HL-60 (cell line): ENCODE measurements around the gene OGG1.
A peak's percentile ranks its signal among the peaks of the same experiment; 100 is the strongest.

Experiments
- DNase-seq, 2 experiments: peaks; one replicate each; pipeline ENCODE4 v3.0.0-alpha.2; 2010 to 2020; ENCODE audit warnings: low read depth in 1 of 2, low spot score in 1 of 2
- H3K27ac ChIP-seq: fragments of 250-450 bp; sonication (Bioruptor Pico); replicated peaks from 2 replicates; pipeline ENCODE4 v1.5.1; 2020; ENCODE audit warnings: mild to moderate bottlenecking, moderate library complexity
- H3K27me3 ChIP-seq: fragments of 250-450 bp; sonication (Bioruptor Pico); 2 replicates; pipeline ENCODE4 v1.5.1; 2021; ENCODE audit warnings: mild to moderate bottlenecking, moderate library complexity; ENCODE audit not compliant: insufficient read depth, poor library complexity, severe bottlenecking
- H3K4me3 ChIP-seq: replicated peaks from 2 replicates; pipeline ENCODE4 v1.5.1; 2011; ENCODE audit warnings: mild to moderate bottlenecking, control low read depth, low read length; ENCODE audit not compliant: insufficient read depth
- CTCF ChIP-seq: IDR thresholded peaks from one replicate; pipeline ENCODE4 v1.5.1; 2011; ENCODE audit warnings: low read length, control low read depth, inconsistent platforms; ENCODE audit not compliant: insufficient read depth
- GABPA ChIP-seq: IDR thresholded peaks from 2 replicates; pipeline ENCODE4 v1.6.1; 2012; ENCODE audit warnings: low read depth
- POLR2AphosphoS5 ChIP-seq: IDR thresholded peaks from 2 replicates; pipeline ENCODE4 v1.6.1; 2012; ENCODE audit warnings: low read depth
- REST ChIP-seq: IDR thresholded peaks from 2 replicates; pipeline ENCODE4 v1.6.1; 2012; ENCODE audit warnings: low read depth; ENCODE audit not compliant: insufficient replicate concordance
- SPI1 ChIP-seq: IDR thresholded peaks from 2 replicates; pipeline ENCODE4 v1.6.1; 2012; ENCODE audit warnings: low read depth, mild to moderate bottlenecking, borderline replicate concordance

The OGG1 gene

GRCh38 chr3:9747267-9747666 lies 2.5 kb upstream of the OGG1 start:
- TF ChIP-seq POLR2AphosphoS5 (0 out of 2 replicates have a peak, but pooled peaks have one; percentile 8), GABPA (no peak), CTCF (no peak), REST (no peak), SPI1 (no peak)
- DNase-seq, result no peak
- no peak overlapping the region for H3K4me3 ChIP-seq
- no peak overlapping the region for H3K27ac ChIP-seq
- H3K27me3 ChIP-seq, result no peaks in the 10 kb centered on the region

- no peak overlapping the region for H3K4me3 ChIP-seq
- DNase-seq, result no peak
- TF ChIP-seq POLR2AphosphoS5 (no peak), SPI1 (no peak), CTCF (no peak), GABPA (no peak), REST (no peak)
- H3K27me3 ChIP-seq, result no peaks in the 10 kb centered on the region
- H3K27ac ChIP-seq, result no peak overlapping the region
These were observed 1.7 kb upstream of the OGG1 start for GRCh38 chr3:9748031-9748430.

GRCh38 chr3:9749296-9749644 lies 482 bp upstream of the OGG1 start:
- TF ChIP-seq GABPA (no peak), REST (no peak), POLR2AphosphoS5 (no peak), SPI1 (no peak), CTCF (no peak)
- Histone ChIP-seq H3K4me3 (peak overlapping the region; percentile 40), H3K27ac (peak overlapping the region; percentile 72), H3K27me3 (no peaks in the 10 kb centered on the region)
- DNase-seq, result no peak
